ENCODE data around the gene THAP4. TPM values are rescaled to one million over a fixed set of nuclear protein-coding genes. Genes with fewer than 3 reads are reported as not detected.

THAP4 gene
- total RNA-seq, 1 donor from 2014 or later: 42.5 TPM

GRCh38 chr2:241565411-241565810 lies 71.5 kb downstream of the THAP4 start:
- H3K4me3 Mint-ChIP-seq (ENCODE audit: unreplicated experiment): peak overlapping the region; percentile 47
- no peak for DNase-seq (ENCODE audit: low spot score)
- no peaks in the 10 kb centered on the region for H3K9me3 Mint-ChIP-seq (ENCODE audit: unreplicated experiment)
- peak overlapping the region; percentile 64 for H3K27ac Mint-ChIP-seq (ENCODE audit: unreplicated experiment)
- peaks cover 7% of the 10 kb centered on the region for H3K27me3 Mint-ChIP-seq (ENCODE audit: unreplicated experiment)
- peaks cover 5% of the 10 kb centered on the region for H3K4me1 Mint-ChIP-seq (ENCODE audit: unreplicated experiment)
- TF ChIP-seq CTCF (IDR thresholded peaks at IDR 0.05; ENCODE audit: unreplicated experiment): no peak
- H3K36me3 Mint-ChIP-seq (ENCODE audit: low read depth, unreplicated experiment): peaks cover 8% of the 10 kb centered on the region

- Mint-ChIP-seq H3K4me1 (ENCODE audit: unreplicated experiment) (peaks cover 11% of the 10 kb centered on the region), H3K9me3 (ENCODE audit: unreplicated experiment) (no peaks in the 10 kb centered on the region), H3K36me3 (ENCODE audit: low read depth, unreplicated experiment) (peaks cover 8% of the 10 kb centered on the region), H3K27me3 (ENCODE audit: unreplicated experiment) (peaks cover 7% of the 10 kb centered on the region), H3K27ac (ENCODE audit: unreplicated experiment) (no peak overlapping the region), H3K4me3 (ENCODE audit: unreplicated experiment) (no peak overlapping the region)
- no peak for TF ChIP-seq CTCF (IDR thresholded peaks at IDR 0.05; ENCODE audit: unreplicated experiment)
- DNase-seq (ENCODE audit: low spot score): no peak
Observed at GRCh38 chr2:241564596-241565410, 72.2 kb downstream of the THAP4 start.

GRCh38 chr2:241563981-241564595 lies 72.9 kb downstream of the THAP4 start:
- H3K9me3 Mint-ChIP-seq (ENCODE audit: unreplicated experiment): no peaks in the 10 kb centered on the region
- H3K27me3 Mint-ChIP-seq (ENCODE audit: unreplicated experiment): peaks cover 6% of the 10 kb centered on the region
- peaks cover 4% of the 10 kb centered on the region for H3K36me3 Mint-ChIP-seq (ENCODE audit: low read depth, unreplicated experiment)
- no peak overlapping the region for H3K27ac Mint-ChIP-seq (ENCODE audit: unreplicated experiment)
- no peak for DNase-seq (ENCODE audit: low spot score)
- no peak for TF ChIP-seq CTCF (IDR thresholded peaks at IDR 0.05; ENCODE audit: unreplicated experiment)
- no peak overlapping the region for H3K4me3 Mint-ChIP-seq (ENCODE audit: unreplicated experiment)
- peaks cover 11% of the 10 kb centered on the region for H3K4me1 Mint-ChIP-seq (ENCODE audit: unreplicated experiment)

- DNase-seq (ENCODE audit: low spot score): no peak
- no peak for TF ChIP-seq CTCF (IDR thresholded peaks at IDR 0.05; ENCODE audit: unreplicated experiment)
- peaks cover 6% of the 10 kb centered on the region for H3K27me3 Mint-ChIP-seq (ENCODE audit: unreplicated experiment)
- peaks cover 1% of the 10 kb centered on the region for H3K36me3 Mint-ChIP-seq (ENCODE audit: low read depth, unreplicated experiment)
- no peak overlapping the region for H3K4me3 Mint-ChIP-seq (ENCODE audit: unreplicated experiment)
- no peak overlapping the region for H3K27ac Mint-ChIP-seq (ENCODE audit: unreplicated experiment)
- H3K9me3 Mint-ChIP-seq (ENCODE audit: unreplicated experiment): no peaks in the 10 kb centered on the region
- H3K4me1 Mint-ChIP-seq (ENCODE audit: unreplicated experiment): peaks cover 11% of the 10 kb centered on the region
Observed at GRCh38 chr2:241563571-241563980, 73.4 kb downstream of the THAP4 start.

GRCh38 chr2:241563031-241563507 lies 73.9 kb downstream of the THAP4 start:
- Mint-ChIP-seq H3K4me3 (ENCODE audit: unreplicated experiment) (no peak overlapping the region), H3K36me3 (ENCODE audit: low read depth, unreplicated experiment) (peaks cover 3% of the 10 kb centered on the region), H3K4me1 (ENCODE audit: unreplicated experiment) (peaks cover 15% of the 10 kb centered on the region), H3K9me3 (ENCODE audit: unreplicated experiment) (no peaks in the 10 kb centered on the region), H3K27me3 (ENCODE audit: unreplicated experiment) (peaks cover 9% of the 10 kb centered on the region), H3K27ac (ENCODE audit: unreplicated experiment) (no peak overlapping the region)
- DNase-seq (ENCODE audit: low spot score): no peak
- TF ChIP-seq CTCF (IDR thresholded peaks at IDR 0.05; ENCODE audit: unreplicated experiment): no peak
